Osteoblast (primary cell): ENCODE measurements around the gene TRIO. TPM values are rescaled to one million over a fixed set of nuclear protein-coding genes. Genes with fewer than 3 reads are reported as not detected.

ENCODE experiments used
- DNase-seq: peaks from one replicate; pipeline ENCODE4 v3.0.0; 2011; ENCODE audit warnings: low spot score, mixed read lengths; ENCODE audit not compliant: insufficient read length; ENCODE audit errors: missing footprints
- H2AFZ ChIP-seq: 2 replicates; pipeline ENCODE4 v1.6.0; 2011; ENCODE audit warnings: mild to moderate bottlenecking, low read length
- H3K27ac ChIP-seq: 2 replicates; pipeline ENCODE4 v1.5.1; 2011; ENCODE audit warnings: mild to moderate bottlenecking, low read depth, low read length, moderate library complexity
- H3K27me3 ChIP-seq: 2 replicates; pipeline ENCODE4 v1.6.0; 2012; ENCODE audit warnings: mild to moderate bottlenecking, control low read depth, inconsistent platforms, low read length, moderate library complexity; ENCODE audit not compliant: insufficient read depth
- H3K36me3 ChIP-seq: 2 replicates; pipeline ENCODE4 v1.5.1; 2011; ENCODE audit warnings: mild to moderate bottlenecking, low read length, control low read depth, moderate library complexity; ENCODE audit not compliant: insufficient read depth
- H3K4me1 ChIP-seq: 2 replicates; pipeline ENCODE4 v1.5.1; 2011; ENCODE audit warnings: mild to moderate bottlenecking, low read length, control low read depth, moderate library complexity; ENCODE audit not compliant: insufficient read depth
- H3K4me2 ChIP-seq: 2 replicates; pipeline ENCODE4 v1.6.0; 2011; ENCODE audit warnings: mild to moderate bottlenecking, low read length; ENCODE audit not compliant: insufficient read depth
- H3K4me3 ChIP-seq: fragments of 200-600 bp; sonication (generic); 3 replicates; pipeline ENCODE4 v1.5.1; 2012; ENCODE audit warnings: mild to moderate bottlenecking, low read length, inconsistent platforms; ENCODE audit not compliant: insufficient read depth
- H3K79me2 ChIP-seq: 2 replicates; pipeline ENCODE4 v1.6.0; 2012; ENCODE audit warnings: mild to moderate bottlenecking, low read length, control low read depth, inconsistent platforms; ENCODE audit not compliant: insufficient read depth
- H3K9me3 ChIP-seq: 2 replicates; pipeline ENCODE4 v1.5.1; 2011; ENCODE audit warnings: low read depth, low read length, control low read depth
- H4K20me1 ChIP-seq: 2 replicates; pipeline ENCODE4 v1.6.0; 2012; ENCODE audit warnings: mild to moderate bottlenecking, low read length, control low read depth; ENCODE audit not compliant: insufficient read depth
- CTCF ChIP-seq: IDR thresholded peaks from 2 replicates; pipeline ENCODE4 v1.5.1; 2011; ENCODE audit warnings: mild to moderate bottlenecking, low read depth, low read length, moderate library complexity; ENCODE audit errors: extremely low read depth
- total RNA-seq: library from RNA; depleted of rRNA; stranded (reverse); fragments of >200 nt; gene quantifications from 2 replicates; pipeline ENCODE4 v1.2.3, GENCODE V29; 2012

The TRIO gene
- total RNA-seq, 1 donor: 274 TPM

GRCh38 chr5:14242447-14242846, 99.3 kb downstream of the TRIO start:
- peaks cover 43% of the 10 kb centered on the region for H3K4me1 ChIP-seq

GRCh38 chr5:14242871-14243383, 99.8 kb downstream of the TRIO start:
- no peaks in the 10 kb centered on the region for H3K27me3 ChIP-seq
- H3K4me3 ChIP-seq: no peak overlapping the region
- no peak overlapping the region for H3K4me2 ChIP-seq
- no peak overlapping the region for H3K27ac ChIP-seq
- peaks cover 43% of the 10 kb centered on the region for H3K4me1 ChIP-seq
- DNase-seq: no peak
- no peak for TF ChIP-seq CTCF
- H3K9me3 ChIP-seq: no peaks in the 10 kb centered on the region
- peaks cover 13% of the 10 kb centered on the region for H3K36me3 ChIP-seq
- H2AFZ ChIP-seq: no peak overlapping the region
- H4K20me1 ChIP-seq: peaks cover 81% of the 10 kb centered on the region
- H3K79me2 ChIP-seq: peaks cover 100% of the 10 kb centered on the region

More at GRCh38 chr5:14242447-14242846, 99.3 kb downstream of the TRIO start:
- Histone ChIP-seq H3K4me2 (no peak overlapping the region), H3K4me3 (no peak overlapping the region), H3K27me3 (no peaks in the 10 kb centered on the region), H3K27ac (no peak overlapping the region), H3K36me3 (peaks cover 13% of the 10 kb centered on the region), H2AFZ (no peak overlapping the region), H3K9me3 (no peaks in the 10 kb centered on the region), H4K20me1 (peaks cover 86% of the 10 kb centered on the region), H3K79me2 (peaks cover 100% of the 10 kb centered on the region)
- no peak for DNase-seq
- no peak for TF ChIP-seq CTCF

GRCh38 chr5:14243766-14244165, 100.6 kb downstream of the TRIO start:
- Histone ChIP-seq H3K9me3 (no peaks in the 10 kb centered on the region), H3K27ac (no peak overlapping the region), H2AFZ (no peak overlapping the region), H3K27me3 (no peaks in the 10 kb centered on the region), H3K36me3 (peaks cover 10% of the 10 kb centered on the region), H4K20me1 (peaks cover 81% of the 10 kb centered on the region), H3K4me3 (no peak overlapping the region), H3K79me2 (peaks cover 100% of the 10 kb centered on the region), H3K4me2 (no peak overlapping the region), H3K4me1 (peaks cover 37% of the 10 kb centered on the region)
- DNase-seq: no peak
- no peak for TF ChIP-seq CTCF

- Histone ChIP-seq H3K4me2 (no peak overlapping the region), H3K79me2 (peaks cover 100% of the 10 kb centered on the region), H3K4me1 (peaks cover 37% of the 10 kb centered on the region), H3K36me3 (peaks cover 5% of the 10 kb centered on the region), H3K4me3 (no peak overlapping the region), H3K27me3 (no peaks in the 10 kb centered on the region), H3K27ac (peak overlapping the region; percentile 9), H3K9me3 (no peaks in the 10 kb centered on the region), H4K20me1 (peaks cover 82% of the 10 kb centered on the region), H2AFZ (no peak overlapping the region)
- no peak for TF ChIP-seq CTCF
- no peak for DNase-seq
These were observed 101.6 kb downstream of the TRIO start for GRCh38 chr5:14244721-14245120.
